Astrocyte (in vitro differentiated cells and primary cell): ENCODE results near the gene FRMD3. TPM values are rescaled to one million over a fixed set of nuclear protein-coding genes. Genes with fewer than 3 reads are reported as not detected.

Experiments used
- DNase-seq: peaks from one replicate; pipeline ENCODE4 v3.0.0-alpha.2; 2010; ENCODE audit warnings: low read depth
- FAIRE-seq: peaks from 2 replicates; lab custom pipeline; 2011; peaks lifted over from hg19 to GRCh38; lab: Jason Lieb, UNC
- H2AFZ ChIP-seq: 2 replicates; pipeline ENCODE4 v1.6.0; 2012; ENCODE audit warnings: low read depth, low read length, inconsistent platforms
- H3K27ac ChIP-seq: 2 replicates; pipeline ENCODE4 v1.5.1; 2011; ENCODE audit warnings: low read depth, low read length, inconsistent platforms
- H3K27me3 ChIP-seq: 2 replicates; pipeline ENCODE4 v1.6.0; 2011; ENCODE audit warnings: low read length, inconsistent platforms; ENCODE audit not compliant: insufficient read depth
- H3K36me3 ChIP-seq: 2 replicates; pipeline ENCODE4 v1.5.1; 2011; ENCODE audit warnings: low read length, inconsistent platforms; ENCODE audit not compliant: insufficient read depth
- H3K4me1 ChIP-seq: 2 replicates; pipeline ENCODE4 v1.5.1; 2011; ENCODE audit warnings: low read length, inconsistent platforms; ENCODE audit not compliant: insufficient read depth
- H3K4me2 ChIP-seq: 2 replicates; pipeline ENCODE4 v1.6.0; 2012; ENCODE audit warnings: low read length, inconsistent platforms
- H3K4me3 ChIP-seq: 2 replicates; pipeline ENCODE4 v1.5.1; 2011; ENCODE audit warnings: low read depth, mild to moderate bottlenecking, low read length, inconsistent platforms; ENCODE audit not compliant: insufficient read depth
- H3K79me2 ChIP-seq: 2 replicates; pipeline ENCODE4 v1.6.0; 2012; ENCODE audit warnings: mild to moderate bottlenecking, low read length, inconsistent platforms; ENCODE audit not compliant: insufficient read depth
- H3K9ac ChIP-seq: 2 replicates; pipeline ENCODE4 v1.6.0; 2012; ENCODE audit warnings: mild to moderate bottlenecking, low read length, inconsistent platforms
- H3K9me3 ChIP-seq: 2 replicates; pipeline ENCODE4 v1.5.1; 2012; ENCODE audit warnings: low read depth, mild to moderate bottlenecking, low read length, inconsistent platforms; ENCODE audit not compliant: insufficient read depth
- H4K20me1 ChIP-seq: 2 replicates; pipeline ENCODE4 v1.6.0; 2012; ENCODE audit warnings: low read length, inconsistent platforms; ENCODE audit not compliant: insufficient read depth
- H3K27ac Mint-ChIP-seq: one replicate; pipeline ENCODE4 v1.8.0; 2021; ENCODE audit warnings: mild to moderate bottlenecking, mixed read lengths; ENCODE audit not compliant: unreplicated experiment
- H3K27me3 Mint-ChIP-seq: one replicate; pipeline ENCODE4 v1.8.0; 2021; ENCODE audit warnings: low read depth, mixed read lengths; ENCODE audit not compliant: unreplicated experiment
- H3K36me3 Mint-ChIP-seq: one replicate; pipeline ENCODE4 v1.8.0; 2021; ENCODE audit warnings: low read depth, mixed read lengths; ENCODE audit not compliant: unreplicated experiment
- H3K4me1 Mint-ChIP-seq: one replicate; pipeline ENCODE4 v1.8.0; 2021; ENCODE audit warnings: low read depth, mixed read lengths; ENCODE audit not compliant: unreplicated experiment
- H3K4me3 Mint-ChIP-seq: one replicate; pipeline ENCODE4 v1.8.0; 2021; ENCODE audit warnings: mild to moderate bottlenecking, moderate library complexity, mixed read lengths; ENCODE audit not compliant: unreplicated experiment
- H3K9me3 Mint-ChIP-seq: one replicate; pipeline ENCODE4 v1.8.0; 2021; ENCODE audit warnings: mild to moderate bottlenecking, mixed read lengths; ENCODE audit not compliant: unreplicated experiment
- EZH2 ChIP-seq: IDR thresholded peaks from 2 replicates; pipeline ENCODE4 v1.6.1; 2012; ENCODE audit warnings: mild to moderate bottlenecking, low read length, inconsistent platforms; ENCODE audit not compliant: insufficient read depth
- total RNA-seq: library from RNA; stranded (reverse); gene quantifications from 2 replicates; pipeline ENCODE4 v1.2.1, GENCODE V29; 2021
- TF ChIP-seq, protein P1 (sequence below): IDR thresholded peaks from 2 replicates; pipeline ENCODE4 v1.5.1; 2011; ENCODE audit warnings: low read depth, mild to moderate bottlenecking, inconsistent platforms, low read length, moderate library complexity; ENCODE audit not compliant: insufficient read depth

The FRMD3 gene
- total RNA-seq, 1 donor from 2014 or later: 0.39 TPM

GRCh38 chr9:83479765-83480164, 58.4 kb downstream of the FRMD3 start:
- Mint-ChIP-seq H3K4me1 (peaks cover 8% of the 10 kb centered on the region), H3K9me3 (peaks cover 3% of the 10 kb centered on the region)
- H3K4me1 ChIP-seq: no peaks in the 10 kb centered on the region

GRCh38 chr9:83477571-83477970, 60.6 kb downstream of the FRMD3 start:
- FAIRE-seq (peak; percentile 62), DNase-seq (peak; percentile 12)
- no peak overlapping the region for H3K27ac Mint-ChIP-seq
- no peak overlapping the region for H3K4me2 ChIP-seq
- H2AFZ ChIP-seq: no peak overlapping the region
- no peak overlapping the region for H3K27ac ChIP-seq
- H3K4me1 Mint-ChIP-seq: peaks cover 17% of the 10 kb centered on the region
- no peaks in the 10 kb centered on the region for H3K9me3 ChIP-seq
- no peaks in the 10 kb centered on the region for H3K36me3 ChIP-seq
- H3K4me1 ChIP-seq: peaks cover 6% of the 10 kb centered on the region
- no peak overlapping the region for H3K9ac ChIP-seq
- no peaks in the 10 kb centered on the region for H3K36me3 Mint-ChIP-seq
- H4K20me1 ChIP-seq: no peaks in the 10 kb centered on the region
- TF ChIP-seq EZH2: no peak
- TF ChIP-seq, protein P1, sequence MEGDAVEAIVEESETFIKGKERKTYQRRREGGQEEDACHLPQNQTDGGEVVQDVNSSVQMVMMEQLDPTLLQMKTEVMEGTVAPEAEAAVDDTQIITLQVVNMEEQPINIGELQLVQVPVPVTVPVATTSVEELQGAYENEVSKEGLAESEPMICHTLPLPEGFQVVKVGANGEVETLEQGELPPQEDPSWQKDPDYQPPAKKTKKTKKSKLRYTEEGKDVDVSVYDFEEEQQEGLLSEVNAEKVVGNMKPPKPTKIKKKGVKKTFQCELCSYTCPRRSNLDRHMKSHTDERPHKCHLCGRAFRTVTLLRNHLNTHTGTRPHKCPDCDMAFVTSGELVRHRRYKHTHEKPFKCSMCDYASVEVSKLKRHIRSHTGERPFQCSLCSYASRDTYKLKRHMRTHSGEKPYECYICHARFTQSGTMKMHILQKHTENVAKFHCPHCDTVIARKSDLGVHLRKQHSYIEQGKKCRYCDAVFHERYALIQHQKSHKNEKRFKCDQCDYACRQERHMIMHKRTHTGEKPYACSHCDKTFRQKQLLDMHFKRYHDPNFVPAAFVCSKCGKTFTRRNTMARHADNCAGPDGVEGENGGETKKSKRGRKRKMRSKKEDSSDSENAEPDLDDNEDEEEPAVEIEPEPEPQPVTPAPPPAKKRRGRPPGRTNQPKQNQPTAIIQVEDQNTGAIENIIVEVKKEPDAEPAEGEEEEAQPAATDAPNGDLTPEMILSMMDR: no peak
- H3K27me3 ChIP-seq: no peaks in the 10 kb centered on the region
- H3K4me3 Mint-ChIP-seq: no peak overlapping the region
- no peaks in the 10 kb centered on the region for H3K27me3 Mint-ChIP-seq
- H3K9me3 Mint-ChIP-seq: peaks cover 3% of the 10 kb centered on the region
- H3K4me3 ChIP-seq: no peak overlapping the region
- H3K79me2 ChIP-seq: no peaks in the 10 kb centered on the region

More at GRCh38 chr9:83479765-83480164, 58.4 kb downstream of the FRMD3 start:
- H3K27ac Mint-ChIP-seq: no peak overlapping the region
- no peaks in the 10 kb centered on the region for H3K79me2 ChIP-seq
- no peak for DNase-seq
- no peak for TF ChIP-seq EZH2
- TF ChIP-seq, protein P1: no peak
- no peaks in the 10 kb centered on the region for H3K27me3 Mint-ChIP-seq
- no peaks in the 10 kb centered on the region for H3K36me3 ChIP-seq
- no peaks in the 10 kb centered on the region for H3K27me3 ChIP-seq
- no peak overlapping the region for H3K4me3 ChIP-seq
- H2AFZ ChIP-seq: no peak overlapping the region
- FAIRE-seq: no peak
- no peak overlapping the region for H3K4me3 Mint-ChIP-seq
- H4K20me1 ChIP-seq: no peaks in the 10 kb centered on the region
- H3K36me3 Mint-ChIP-seq: no peaks in the 10 kb centered on the region
- H3K27ac ChIP-seq: no peak overlapping the region
- H3K9ac ChIP-seq: no peak overlapping the region
- no peak overlapping the region for H3K4me2 ChIP-seq
- H3K9me3 ChIP-seq: no peaks in the 10 kb centered on the region

GRCh38 chr9:83477120-83477519, 61.1 kb downstream of the FRMD3 start:
- TF ChIP-seq EZH2: no peak
- TF ChIP-seq, protein P1: no peak
- Histone ChIP-seq H3K4me3 (no peak overlapping the region), H3K79me2 (no peaks in the 10 kb centered on the region), H2AFZ (no peak overlapping the region), H3K36me3 (no peaks in the 10 kb centered on the region), H3K27ac (no peak overlapping the region), H3K4me1 (peaks cover 6% of the 10 kb centered on the region), H4K20me1 (no peaks in the 10 kb centered on the region), H3K4me2 (no peak overlapping the region), H3K27me3 (no peaks in the 10 kb centered on the region), H3K9ac (no peak overlapping the region), H3K9me3 (no peaks in the 10 kb centered on the region)
- Mint-ChIP-seq H3K36me3 (no peaks in the 10 kb centered on the region), H3K4me3 (no peak overlapping the region), H3K27ac (no peak overlapping the region), H3K4me1 (peaks cover 20% of the 10 kb centered on the region), H3K9me3 (peaks cover 3% of the 10 kb centered on the region), H3K27me3 (no peaks in the 10 kb centered on the region)
- no peak for DNase-seq
- no peak for FAIRE-seq
